ENCODE measurements around the gene PILRB.
"Not testable (repeated sequence)": the region's sequence is repeated elsewhere in the genome, so short reads cannot be mapped to it uniquely, and the experiment has no call there.

The PILRB gene

GRCh38 chr7:100366411-100367250 lies 8.7 kb downstream of the PILRB start:
- Mint-ChIP-seq H3K27ac (peak overlapping the region; percentile 94), H3K4me1 (peaks cover 48% of the 10 kb centered on the region), H3K4me3 (peak overlapping the region; percentile 65), H3K9me3 (no peaks in the 10 kb centered on the region), H3K36me3 (peaks cover 71% of the 10 kb centered on the region)
- ATAC-seq (peak; percentile 62), DNase-seq (ENCODE audit: low spot score in 2 of 2) (peak in 1 of 2 donors; percentile 25)

GRCh38 chr7:100367251-100367620 lies 9.3 kb downstream of the PILRB start:
- peak overlapping the region; percentile 65 for H3K4me3 Mint-ChIP-seq
- H3K27ac Mint-ChIP-seq = peak overlapping the region; percentile 94
- DNase-seq (ENCODE audit: low spot score in 2 of 2) = no peak
- peaks cover 54% of the 10 kb centered on the region for H3K4me1 Mint-ChIP-seq
- ATAC-seq = no peak
- peaks cover 66% of the 10 kb centered on the region for H3K36me3 Mint-ChIP-seq
- no peaks in the 10 kb centered on the region for H3K9me3 Mint-ChIP-seq

- Mint-ChIP-seq H3K27ac (peak overlapping the region; percentile 94), H3K9me3 (no peaks in the 10 kb centered on the region), H3K4me1 (peaks cover 61% of the 10 kb centered on the region), H3K4me3 (peak overlapping the region; percentile 65), H3K36me3 (peaks cover 59% of the 10 kb centered on the region)
- DNase-seq (ENCODE audit: low spot score in 2 of 2) = no peak
- no peak for ATAC-seq
Observed at GRCh38 chr7:100367676-100368613, 10.0 kb downstream of the PILRB start.

- H3K4me1 Mint-ChIP-seq = peaks cover 60% of the 10 kb centered on the region
- ATAC-seq = no peak
- H3K9me3 Mint-ChIP-seq = no peaks in the 10 kb centered on the region
- H3K36me3 Mint-ChIP-seq = peaks cover 47% of the 10 kb centered on the region
- DNase-seq (ENCODE audit: low spot score in 2 of 2) = no peak
- no peak overlapping the region for H3K4me3 Mint-ChIP-seq
- H3K27ac Mint-ChIP-seq = peak overlapping the region; percentile 54
Observed at GRCh38 chr7:100369105-100369504, 11.2 kb downstream of the PILRB start.

- DNase-seq (ENCODE audit: low spot score in 2 of 2) (no peak), ATAC-seq (no peak)
- Mint-ChIP-seq H3K9me3 (no peaks in the 10 kb centered on the region), H3K4me3 (no peak overlapping the region), H3K27ac (peak overlapping the region; percentile 96), H3K4me1 (peaks cover 61% of the 10 kb centered on the region), H3K36me3 (peaks cover 39% of the 10 kb centered on the region)
Observed at GRCh38 chr7:100370303-100370702, 12.4 kb downstream of the PILRB start.

GRCh38 chr7:100370746-100371145 lies 12.8 kb downstream of the PILRB start:
- Mint-ChIP-seq H3K4me3 (no peak overlapping the region), H3K9me3 (no peaks in the 10 kb centered on the region), H3K27ac (peak overlapping the region; percentile 96), H3K4me1 (peaks cover 57% of the 10 kb centered on the region), H3K36me3 (peaks cover 34% of the 10 kb centered on the region)
- no peak for DNase-seq (ENCODE audit: low spot score in 2 of 2)
- ATAC-seq = no peak

- Mint-ChIP-seq H3K4me1 (peaks cover 48% of the 10 kb centered on the region), H3K27ac (peak overlapping the region; percentile 96), H3K4me3 (peak overlapping the region; percentile 54), H3K9me3 (no peaks in the 10 kb centered on the region), H3K36me3 (peaks cover 25% of the 10 kb centered on the region)
- DNase-seq (ENCODE audit: low spot score in 2 of 2) (no peak), ATAC-seq (peak; percentile 1)
Observed at GRCh38 chr7:100371561-100372171, 13.7 kb downstream of the PILRB start.

- no peak for DNase-seq (ENCODE audit: low spot score in 2 of 2)
- Mint-ChIP-seq H3K4me1 (peaks cover 42% of the 10 kb centered on the region), H3K4me3 (peak overlapping the region; percentile 54), H3K27ac (peak overlapping the region; percentile 96), H3K9me3 (no peaks in the 10 kb centered on the region), H3K36me3 (peaks cover 19% of the 10 kb centered on the region)
- ATAC-seq = peak; percentile 77
Observed at GRCh38 chr7:100372256-100372655, 14.3 kb downstream of the PILRB start.

GRCh38 chr7:100372694-100373093 lies 14.8 kb downstream of the PILRB start:
- no peak for ATAC-seq
- Mint-ChIP-seq H3K36me3 (peaks cover 15% of the 10 kb centered on the region), H3K4me1 (peaks cover 38% of the 10 kb centered on the region), H3K4me3 (peak overlapping the region; percentile 54), H3K27ac (peak overlapping the region; percentile 96), H3K9me3 (no peaks in the 10 kb centered on the region)
- DNase-seq (ENCODE audit: low spot score in 2 of 2) = no peak

GRCh38 chr7:100373261-100373831 lies 15.4 kb downstream of the PILRB start, which contains the start of gene PILRA:
PILRA (plus strand) TSS chr7:100373487; CDS start chr7:100373657, 170 bp downstream.
- Mint-ChIP-seq H3K27ac (peak within 1 kb of the TSS; percentile 96), H3K36me3 (peaks cover 12% of the 10 kb centered on the region), H3K4me3 (peak within 1 kb of the TSS; percentile 54), H3K9me3 (no peaks in the 10 kb centered on the region), H3K4me1 (peaks cover 36% of the 10 kb centered on the region)
- no peak for DNase-seq (ENCODE audit: low spot score in 2 of 2)
- ATAC-seq = no peak

GRCh38 chr7:100373870-100374598 lies 16.1 kb downstream of the PILRB start:
- H3K4me1 Mint-ChIP-seq = peaks cover 31% of the 10 kb centered on the region
- H3K9me3 Mint-ChIP-seq; DNase-seq (ENCODE audit: low spot score in 2 of 2); ATAC-seq; H3K4me3 Mint-ChIP-seq: not testable (repeated sequence)
- H3K36me3 Mint-ChIP-seq = peaks cover 12% of the 10 kb centered on the region
- H3K27ac Mint-ChIP-seq = peak overlapping the region; percentile 89

- no peak for DNase-seq (ENCODE audit: low spot score in 2 of 2)
- H3K9me3 Mint-ChIP-seq = no peaks in the 10 kb centered on the region
- H3K4me3 Mint-ChIP-seq = no peak overlapping the region
- peaks cover 28% of the 10 kb centered on the region for H3K4me1 Mint-ChIP-seq
- peaks cover 12% of the 10 kb centered on the region for H3K36me3 Mint-ChIP-seq
- ATAC-seq = peak; percentile 68
- peak overlapping the region; percentile 89 for H3K27ac Mint-ChIP-seq
Observed at GRCh38 chr7:100374601-100375000, 16.7 kb downstream of the PILRB start.

GRCh38 chr7:100376066-100376465 lies 18.1 kb downstream of the PILRB start:
- DNase-seq (ENCODE audit: low spot score in 2 of 2) (no peak), ATAC-seq (no peak)
- peaks cover 28% of the 10 kb centered on the region for H3K4me1 Mint-ChIP-seq
- no peak overlapping the region for H3K27ac Mint-ChIP-seq
- H3K36me3 Mint-ChIP-seq = peaks cover 5% of the 10 kb centered on the region
- H3K4me3 Mint-ChIP-seq = no peak overlapping the region
- no peaks in the 10 kb centered on the region for H3K9me3 Mint-ChIP-seq

- no peak for DNase-seq (ENCODE audit: low spot score in 2 of 2)
- ATAC-seq = no peak
- Mint-ChIP-seq H3K27ac (no peak overlapping the region), H3K36me3 (no peaks in the 10 kb centered on the region), H3K4me3 (no peak overlapping the region), H3K4me1 (peaks cover 23% of the 10 kb centered on the region), H3K9me3 (no peaks in the 10 kb centered on the region)
Observed at GRCh38 chr7:100378114-100378755, 20.3 kb downstream of the PILRB start.

All from stimulated activated effector memory CD8-positive, alpha-beta T cell treated with anti-CD3 and anti-CD28 coated beads, Interleukin-12 subunit alpha, Interleukin-12 subunit beta, amount 100 ng/mL, for 72 hours (primary cell).